UCSD-AML1 (cell line): Measurements from ENCODE around the gene ZFP42.
"Not testable (repeated sequence)": the region's sequence is repeated elsewhere in the genome, so short reads cannot be mapped to it uniquely, and the experiment has no call there.

ENCODE experiments used
- DNase-seq: peaks from one replicate; lab custom pipeline; 2025; ENCODE audit not compliant: unreplicated experiment; lab: John Stamatoyannopoulos, UW

ZFP42 gene

DNA sequence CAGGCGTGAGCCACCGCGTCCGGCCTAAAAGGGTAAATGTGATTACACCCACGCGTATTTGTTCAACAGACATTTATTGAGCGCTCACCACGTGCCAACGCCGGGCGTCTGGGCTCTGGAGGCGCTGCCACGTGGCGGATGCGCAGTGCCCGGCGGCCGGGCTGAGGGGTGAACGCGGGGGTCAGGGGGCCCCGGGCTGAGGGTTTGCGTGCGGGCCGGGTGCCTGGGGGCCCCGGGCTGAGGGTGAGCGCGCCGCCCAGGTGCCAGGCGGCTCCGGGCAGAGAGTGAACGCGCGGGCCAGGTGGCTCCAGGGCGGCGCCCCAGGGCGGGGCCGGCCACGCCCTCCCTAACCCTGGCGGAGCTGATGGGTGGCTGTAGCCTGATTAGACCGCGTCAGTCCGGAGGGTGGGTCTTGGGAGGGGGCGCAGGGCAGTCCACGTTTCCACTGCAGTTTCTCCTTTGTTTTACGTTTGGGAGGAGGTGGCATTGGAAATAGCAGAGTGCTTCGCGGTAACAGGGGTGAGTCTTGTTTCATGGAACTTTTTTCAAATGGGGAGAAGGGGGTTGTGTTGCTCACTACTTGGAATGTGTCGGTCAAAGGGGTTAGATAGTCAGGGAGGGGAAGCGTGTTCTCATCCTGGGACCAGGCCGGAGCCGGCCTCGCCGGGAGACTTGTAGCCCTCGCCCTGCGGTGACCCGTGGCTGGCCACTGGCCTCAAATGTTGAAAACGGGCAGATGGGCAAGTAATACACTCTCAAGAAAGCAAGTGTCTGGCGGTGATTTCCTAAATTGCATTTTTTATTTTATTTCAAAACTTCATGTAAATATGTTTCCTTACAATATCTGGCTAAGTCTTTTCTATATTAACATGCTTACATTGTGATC lies at the start of gene ZFP42:
Gene ZFP42 (plus strand): TSS at position 450 of the 886 bp plus-strand sequence. CDS start 7,037 bp downstream, outside the sequence.
- DNase-seq = no peak

DNA sequence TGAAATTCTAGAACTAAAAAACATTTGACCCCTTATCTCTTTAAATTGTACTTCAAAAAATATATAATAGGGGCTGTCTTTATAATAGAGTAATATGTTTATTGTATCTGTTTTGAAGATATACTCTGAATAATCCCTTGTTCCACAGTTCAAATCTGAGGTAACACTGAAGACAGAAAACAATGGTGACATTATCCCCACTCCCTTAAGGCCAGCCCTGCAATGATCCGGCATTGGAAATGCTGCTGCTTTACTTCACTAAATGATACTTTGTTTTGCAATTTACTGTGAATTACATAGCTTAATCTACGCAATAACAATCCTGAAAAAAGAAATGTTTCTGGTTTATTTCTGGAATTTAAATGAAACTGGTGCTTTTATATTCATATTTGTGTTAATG lies 34.4 kb upstream of the ZFP42 start:
- DNase-seq = no peak

DNA sequence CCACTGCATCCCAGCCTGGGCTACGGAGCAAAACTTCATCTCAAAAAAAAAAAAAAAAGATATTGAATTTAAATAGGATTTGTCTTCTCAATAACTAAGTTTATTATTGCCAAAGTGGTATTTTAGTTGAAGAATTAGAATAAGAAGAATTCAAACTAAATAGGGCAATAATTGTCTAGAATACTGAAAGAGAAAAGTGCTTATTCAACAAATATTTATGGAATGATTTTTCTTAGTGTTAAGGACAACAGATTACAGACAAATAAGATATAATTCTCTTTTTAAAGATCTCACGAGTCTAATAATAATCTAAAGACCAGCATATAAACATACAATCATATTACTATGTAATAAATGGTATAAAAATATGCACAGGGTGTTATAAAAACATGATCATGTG lies 33.6 kb upstream of the ZFP42 start:
- DNase-seq = no peak

DNA sequence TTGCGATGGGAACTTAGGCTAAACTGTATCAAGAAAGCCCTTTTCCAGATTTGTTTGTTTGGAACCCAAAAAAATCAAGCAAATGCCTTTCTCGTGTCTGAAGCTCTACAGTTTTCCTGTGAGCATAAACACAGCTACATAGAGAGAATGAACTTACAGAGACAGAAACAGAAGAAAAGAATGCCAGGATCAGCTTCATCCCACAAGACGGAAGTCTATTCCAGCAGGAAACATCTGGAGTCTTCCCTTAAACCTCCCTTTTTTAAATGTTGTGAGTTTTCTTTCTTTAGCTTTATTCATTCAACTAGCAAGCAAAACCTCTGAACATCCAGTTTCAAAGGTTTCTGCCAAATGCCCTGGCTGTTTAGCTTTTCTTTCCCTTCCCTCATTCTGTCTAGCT lies 32.6 kb upstream of the ZFP42 start:
- DNase-seq = no peak

DNA sequence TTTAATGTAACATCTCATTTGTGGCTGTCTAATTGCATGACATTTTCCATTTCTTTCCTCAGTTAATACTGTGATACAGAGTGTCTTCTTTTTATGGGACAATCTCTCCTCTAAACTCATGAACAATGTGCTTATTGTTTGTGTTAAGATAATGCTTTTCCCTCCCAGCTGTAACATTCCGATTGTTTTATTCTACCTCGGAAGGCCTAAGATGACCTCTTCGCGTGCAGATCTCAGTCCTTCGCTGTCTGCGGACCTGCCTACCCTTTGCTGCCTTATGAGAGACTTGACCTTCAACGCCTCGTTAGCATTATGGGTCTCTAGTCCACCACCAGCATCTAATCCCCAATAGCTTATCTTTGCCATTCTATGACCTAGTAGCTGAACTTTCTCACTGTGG lies 29.8 kb upstream of the ZFP42 start:
- DNase-seq = no peak

DNA sequence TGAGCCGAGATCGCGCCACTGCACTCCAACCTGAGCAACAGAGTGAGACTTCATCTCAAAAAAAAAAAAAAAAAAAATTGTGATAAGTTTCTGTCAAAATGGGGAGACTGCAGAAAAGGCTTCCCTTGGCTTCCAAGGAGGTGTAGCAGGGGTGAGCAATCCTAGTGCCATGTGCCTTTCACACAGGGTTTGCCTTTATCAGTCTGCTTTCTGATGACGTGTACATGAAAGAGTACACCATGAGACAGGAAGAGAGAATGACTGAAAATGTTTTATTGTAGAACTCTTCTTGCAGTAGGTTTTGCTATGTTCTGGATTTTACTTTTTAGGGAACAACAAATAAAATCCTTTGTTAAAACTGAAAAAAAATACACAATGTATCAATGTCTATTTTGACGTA lies 23.4 kb upstream of the ZFP42 start:
- no peak for DNase-seq

DNA sequence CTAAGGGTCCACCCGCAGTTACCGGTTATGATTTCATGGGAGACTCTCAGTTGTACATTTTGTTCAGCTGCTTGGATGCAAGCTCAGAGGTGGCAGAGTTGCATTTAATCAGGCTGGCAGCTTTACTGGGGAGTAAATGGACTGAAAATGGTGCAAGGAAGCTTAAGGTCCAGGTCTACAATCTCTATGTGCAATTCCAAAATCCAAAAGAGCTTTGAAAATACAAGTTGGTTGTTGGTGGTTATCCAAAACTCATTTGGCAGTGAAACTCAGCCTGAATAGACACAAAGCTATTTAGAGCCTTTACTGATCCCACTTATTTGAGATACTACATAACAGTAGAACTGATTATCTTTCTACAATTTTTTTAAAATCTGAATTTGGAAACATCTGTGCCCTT lies 11.8 kb upstream of the ZFP42 start:
- DNase-seq = no peak

DNA sequence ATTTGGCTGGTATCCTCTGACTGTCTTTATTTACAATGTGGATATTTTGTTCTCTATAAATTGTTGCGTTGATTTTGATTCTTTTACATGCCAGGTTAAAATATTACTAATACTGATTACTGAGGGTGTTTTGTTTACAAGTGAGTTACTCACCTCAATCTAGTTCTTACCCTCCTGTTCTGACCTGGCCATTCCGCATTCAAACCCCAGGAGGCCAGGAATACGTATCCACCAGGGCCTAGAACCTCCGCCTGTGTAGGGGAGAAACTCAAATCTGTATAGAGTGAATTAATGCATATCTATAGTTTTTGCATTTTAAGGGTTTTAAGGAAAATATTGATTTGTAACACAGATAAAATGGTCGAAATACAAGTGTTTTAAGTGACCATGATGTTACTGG lies 2.6 kb upstream of the ZFP42 start:
- no peak for DNase-seq

DNA sequence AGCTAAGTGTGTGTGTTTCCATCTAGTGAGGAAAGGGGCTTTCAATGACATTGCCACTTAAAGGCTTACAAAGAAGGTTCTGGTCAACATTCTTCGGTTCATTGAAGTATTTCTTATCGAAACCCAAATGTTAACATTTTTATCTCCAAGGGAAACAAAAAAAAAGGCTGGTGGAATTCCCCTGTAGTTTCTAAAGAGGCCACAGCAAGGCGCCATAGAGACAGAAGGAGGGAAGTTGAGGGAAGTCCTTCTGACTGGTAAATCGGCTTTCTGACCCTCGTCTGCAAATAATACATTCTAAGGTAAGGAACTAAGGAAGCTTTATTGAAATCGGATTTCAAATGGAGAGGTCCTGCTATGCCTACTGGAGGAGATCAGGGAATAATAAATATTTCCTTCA lies 1.7 kb upstream of the ZFP42 start:
- DNase-seq = no peak

DNA sequence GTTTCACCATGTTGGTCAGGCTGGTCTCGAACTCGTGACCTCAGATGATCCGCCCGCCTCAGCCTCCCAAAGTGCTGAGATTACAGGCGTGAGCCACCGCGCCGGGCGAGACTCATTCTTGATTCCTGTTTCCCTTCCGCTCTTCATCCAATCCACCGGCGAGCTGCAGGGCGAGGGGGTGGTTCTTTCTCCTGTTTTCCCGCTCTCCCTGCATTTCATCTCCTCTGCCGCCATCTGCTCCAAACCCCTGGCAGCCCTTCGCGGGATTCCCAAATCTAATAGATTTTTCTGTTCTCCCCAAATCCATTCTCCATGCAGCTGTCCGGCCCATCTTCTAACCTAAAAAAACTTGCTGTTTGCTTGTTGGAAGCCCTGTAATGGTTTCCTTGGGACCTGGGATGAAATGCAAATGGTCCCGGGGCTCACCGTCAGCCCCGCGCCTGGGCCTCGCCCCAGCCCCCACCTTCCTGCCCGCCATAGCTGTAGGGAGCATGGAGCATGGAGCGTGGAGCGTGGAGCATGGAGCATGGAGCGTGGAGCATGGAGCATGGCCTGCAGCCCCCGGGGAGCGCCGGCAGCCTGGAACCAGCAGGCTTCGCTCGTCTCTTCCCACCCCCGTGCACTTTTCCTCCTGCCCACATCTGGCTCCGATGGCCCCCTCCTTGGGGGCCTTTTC lies 1.1 kb downstream of the ZFP42 start:
- no peak for DNase-seq

DNA sequence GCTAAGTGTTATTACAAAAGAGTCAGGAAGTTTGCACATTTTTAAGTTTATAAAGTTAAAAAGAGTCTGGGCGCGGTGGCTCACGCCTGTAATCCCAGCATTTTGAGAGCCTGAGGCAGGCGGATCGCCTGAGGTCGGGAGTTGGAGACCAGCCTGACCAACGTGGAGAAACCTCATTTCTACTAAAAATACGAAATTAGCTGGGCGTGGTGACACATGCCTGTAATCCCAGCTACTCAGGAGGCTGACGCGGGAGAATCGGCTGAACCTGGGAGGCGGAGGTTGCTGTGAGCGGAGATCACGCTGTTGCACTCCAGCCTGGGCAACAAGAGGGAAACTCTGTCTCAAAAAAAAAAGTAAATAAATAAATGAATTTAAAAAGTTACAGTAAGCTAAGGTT lies 2.4 kb downstream of the ZFP42 start:
- not testable (repeated sequence) for DNase-seq

DNA sequence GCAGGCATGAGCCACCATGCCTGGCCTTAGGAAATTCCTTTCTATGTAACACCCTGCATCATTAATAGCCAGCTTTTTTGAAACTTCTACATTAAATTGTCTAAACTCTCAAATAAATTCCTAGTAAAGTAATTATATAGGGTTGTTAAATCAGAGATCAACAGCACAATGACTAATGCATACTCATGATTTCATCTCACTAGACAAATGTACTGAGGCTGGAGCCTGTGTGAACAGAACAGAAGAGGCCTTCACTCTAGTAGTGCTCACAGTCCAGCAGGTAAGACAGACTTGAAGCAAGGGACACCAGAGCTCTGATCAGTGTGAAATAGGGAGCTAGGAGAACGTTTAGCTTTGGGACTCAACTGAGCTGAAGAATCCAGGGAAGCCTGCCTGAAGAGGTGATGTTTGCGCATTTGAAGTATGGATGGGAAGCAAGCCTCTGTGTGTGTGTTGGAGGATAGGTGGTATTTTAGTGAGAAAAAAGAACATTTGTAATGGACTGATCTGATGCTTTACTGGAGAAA lies 3.9 kb downstream of the ZFP42 start:
- DNase-seq = no peak

DNA sequence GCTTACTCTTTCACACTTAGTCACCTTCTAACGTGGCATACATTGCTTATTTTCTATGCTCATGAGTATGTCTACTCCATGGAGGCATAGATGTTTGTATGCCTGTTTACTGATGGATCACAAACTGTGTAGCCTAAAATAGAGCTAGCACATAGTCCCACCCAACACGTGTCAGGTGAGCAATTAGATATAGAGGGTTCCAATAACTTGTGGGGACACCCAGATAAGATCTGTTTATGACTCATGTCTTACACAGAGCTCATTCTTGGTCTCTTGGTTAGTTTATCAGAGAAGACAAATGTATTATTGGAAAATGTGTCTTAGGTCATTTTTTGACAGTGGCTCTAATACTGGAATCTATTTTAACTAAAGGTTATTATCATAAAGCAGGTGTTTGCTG lies 6.8 kb downstream of the ZFP42 start:
- DNase-seq = no peak

DNA sequence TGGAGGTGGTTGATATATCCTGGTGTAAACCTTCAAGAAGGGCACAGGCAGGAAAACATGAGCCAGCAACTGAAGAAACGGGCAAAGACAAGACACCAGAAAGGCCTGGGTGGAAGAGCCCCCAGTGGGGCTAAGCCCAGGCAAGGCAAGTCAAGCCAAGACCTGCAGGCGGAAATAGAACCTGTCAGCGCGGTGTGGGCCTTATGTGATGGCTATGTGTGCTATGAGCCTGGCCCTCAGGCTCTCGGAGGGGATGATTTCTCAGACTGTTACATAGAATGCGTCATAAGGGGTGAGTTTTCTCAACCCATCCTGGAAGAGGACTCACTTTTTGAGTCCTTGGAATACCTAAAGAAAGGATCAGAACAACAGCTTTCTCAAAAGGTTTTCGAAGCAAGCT lies 7.2 kb downstream of the ZFP42 start:
- no peak for DNase-seq

DNA sequence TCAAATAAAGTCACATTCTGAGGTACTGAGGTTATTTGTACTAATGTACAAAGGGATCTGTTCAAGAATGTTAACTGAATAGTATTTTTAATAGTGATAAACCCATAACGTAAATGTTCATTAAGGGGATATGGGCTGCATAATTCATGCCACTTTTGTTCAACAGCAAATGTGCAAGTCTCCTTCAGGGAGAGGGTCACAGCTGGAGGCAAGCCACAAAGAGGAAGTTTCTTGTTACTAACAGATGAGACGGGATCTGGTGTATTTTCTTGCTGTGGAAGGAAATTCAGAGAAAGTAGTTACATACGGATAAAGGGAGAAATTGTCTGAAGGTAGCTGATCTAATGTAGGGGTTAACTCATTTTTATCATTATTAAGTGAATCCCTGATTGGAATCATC lies 10.0 kb downstream of the ZFP42 start:
- no peak for DNase-seq

DNA sequence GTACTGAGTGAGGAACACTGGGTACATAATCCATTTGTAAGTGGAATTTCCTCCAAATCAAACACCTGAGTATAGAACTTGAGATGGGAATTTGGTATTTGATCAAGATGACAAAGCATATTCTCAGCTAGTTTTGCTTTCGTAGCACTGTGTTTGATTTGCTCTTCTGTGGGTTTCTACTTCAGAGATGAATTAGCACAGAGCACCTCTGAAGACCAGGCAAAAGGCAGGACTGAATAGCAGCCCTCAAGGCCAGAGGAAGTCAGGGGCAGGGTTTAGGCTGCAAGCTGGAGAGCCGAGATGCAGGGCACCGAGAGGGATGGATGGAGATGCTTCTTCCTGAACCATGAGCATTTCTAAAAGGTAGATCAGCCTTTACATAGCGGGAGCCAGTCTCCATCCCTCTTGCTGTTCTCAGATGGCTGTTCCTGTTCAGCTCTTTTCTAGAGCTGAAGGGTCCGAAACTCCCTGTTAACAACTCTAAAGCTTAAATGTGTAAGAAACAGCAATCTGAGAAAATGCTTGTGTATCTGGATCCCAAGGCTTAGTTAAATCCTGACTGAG lies 10.8 kb downstream of the ZFP42 start:
- DNase-seq = no peak

DNA sequence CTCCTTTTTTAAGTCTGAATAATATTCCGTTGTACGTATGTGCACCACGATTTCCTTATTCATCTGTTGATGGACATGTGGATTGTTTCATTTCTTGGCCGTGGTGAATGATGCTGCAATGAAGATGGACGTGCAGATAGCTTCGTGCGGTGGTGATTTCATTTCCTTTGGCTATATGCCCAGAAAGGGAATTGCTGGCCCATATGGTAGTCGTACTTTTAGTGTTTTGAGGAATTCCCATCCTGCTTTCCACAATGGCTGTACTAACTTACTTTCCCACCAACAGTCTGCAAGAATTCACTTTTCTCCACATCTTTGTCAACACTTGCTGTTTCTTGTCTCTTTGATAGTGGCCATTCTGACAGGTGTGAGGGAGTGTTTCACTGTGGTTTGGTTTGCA lies 12.8 kb downstream of the ZFP42 start:
- no peak for DNase-seq

DNA sequence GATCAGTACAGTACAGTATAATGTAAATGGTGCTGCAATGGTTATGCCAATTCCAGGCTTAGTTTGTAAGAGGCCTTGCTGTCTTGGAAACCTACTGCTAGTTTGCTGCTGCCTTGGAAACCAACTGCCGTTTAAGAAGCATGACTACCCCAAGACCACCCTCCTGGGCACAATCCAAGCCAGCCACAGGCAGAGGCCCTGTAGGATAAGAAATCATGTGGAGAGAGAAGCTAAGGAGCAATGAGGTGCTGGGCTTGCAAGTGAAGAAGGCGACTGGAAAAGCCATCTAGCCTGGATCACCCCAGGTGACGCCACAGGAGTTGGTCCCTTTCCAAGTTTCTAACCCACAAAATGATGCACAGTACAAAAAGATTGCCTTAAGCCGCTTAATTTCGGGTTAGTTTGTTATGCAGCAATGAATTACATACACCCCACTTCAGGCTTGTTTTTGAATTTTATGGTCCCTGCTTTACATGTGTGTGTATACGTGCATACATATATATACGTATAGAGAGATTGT lies 16.9 kb downstream of the ZFP42 start:
- DNase-seq = no peak

DNA sequence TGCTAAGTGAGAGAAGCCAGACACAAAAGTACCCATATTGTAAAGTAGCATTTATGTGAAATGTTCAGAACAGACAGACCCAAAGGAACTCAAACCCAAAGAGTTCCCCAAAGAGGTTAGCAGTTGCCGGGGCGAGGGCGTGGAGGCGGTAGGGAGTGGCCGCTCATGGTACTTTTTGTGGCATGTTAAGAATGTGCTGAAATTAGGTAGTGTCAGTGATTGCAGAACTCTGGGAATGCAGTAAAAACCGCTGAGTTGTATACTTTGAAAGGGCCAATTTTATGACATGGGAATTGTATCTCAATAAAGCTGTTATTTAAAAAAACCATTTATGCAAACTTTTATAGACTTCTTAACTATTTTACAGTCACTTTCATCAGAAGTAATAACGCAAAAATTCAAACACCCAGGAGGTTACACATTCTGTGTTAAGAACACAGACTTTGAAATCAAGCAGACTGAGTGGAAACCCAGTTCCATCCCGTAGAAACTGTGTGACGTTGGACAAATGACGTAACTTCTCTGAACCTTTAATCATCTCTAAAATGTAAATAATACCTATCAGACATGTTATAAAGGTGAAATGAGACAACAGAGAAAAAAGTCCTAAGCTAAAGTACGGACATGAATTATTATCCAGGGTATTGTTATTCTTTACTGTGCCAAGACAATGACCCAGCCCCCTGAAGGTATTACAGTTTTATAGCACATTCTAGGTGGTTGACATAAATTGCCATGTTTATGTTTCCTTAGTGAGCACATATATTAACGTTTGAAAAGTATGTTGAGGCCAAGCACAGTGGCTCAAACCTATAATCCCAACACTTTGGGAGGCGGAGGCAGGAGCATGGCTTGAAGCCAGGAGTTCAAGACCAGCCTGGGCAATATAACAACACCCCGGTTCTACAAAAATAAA lies 19.7 kb downstream of the ZFP42 start:
- DNase-seq = no peak

DNA sequence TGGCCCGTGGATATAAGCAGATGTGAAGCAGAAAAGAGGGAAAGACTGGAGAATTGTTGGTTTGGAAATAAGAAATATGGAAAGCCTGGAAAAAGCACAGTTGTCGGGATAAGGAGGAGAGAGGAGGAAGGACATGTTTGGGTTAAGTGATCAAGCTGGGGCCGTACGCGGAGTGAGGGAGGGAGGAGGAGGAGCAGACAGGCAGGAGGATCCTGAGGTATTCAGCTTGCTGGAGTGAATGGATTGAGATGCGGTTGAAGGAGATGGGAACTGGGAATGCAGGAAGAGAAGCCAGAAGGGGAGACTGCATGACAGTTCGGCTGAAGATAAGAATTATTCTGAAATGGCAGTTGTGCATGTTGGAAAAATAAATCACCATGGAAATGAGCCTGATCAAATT lies 21.2 kb downstream of the ZFP42 start:
- no peak for DNase-seq

DNA sequence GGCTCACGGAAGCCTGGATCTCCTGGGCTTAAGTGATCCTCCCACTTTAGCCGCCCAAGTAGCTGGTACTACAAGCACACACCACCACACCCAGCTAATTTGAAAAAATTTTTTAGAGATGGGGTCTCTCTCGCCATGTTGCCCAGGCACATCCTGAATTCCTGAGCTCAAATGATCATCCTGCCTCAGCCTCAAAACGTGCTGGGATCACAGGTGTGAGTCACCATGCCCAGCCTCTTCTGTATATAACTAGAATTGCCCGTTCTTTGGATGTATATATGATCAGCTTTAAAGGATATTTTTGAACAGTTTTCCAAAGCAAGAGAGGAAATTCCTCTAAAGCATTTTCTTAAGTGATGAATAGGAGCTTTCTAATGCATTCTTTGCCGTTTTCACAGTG lies 22.7 kb downstream of the ZFP42 start:
- DNase-seq = no peak
